Activated CD4-positive, alpha-beta memory T cell treated with anti-CD3 and anti-CD28 coated beads, Interleukin-2, amount 10 ng/mL, durations not matched to agents 7 days and 5 days (primary cell): Measurements from ENCODE around the gene MGAT3. TPM values are rescaled to one million over a fixed set of nuclear protein-coding genes. Genes with fewer than 3 reads are reported as not detected.
A peak's percentile ranks its signal among the peaks of the same experiment; 100 is the strongest.
"Not testable (repeated sequence)": the region's sequence is repeated elsewhere in the genome, so short reads cannot be mapped to it uniquely, and the experiment has no call there.

Experiments used
- CTCF ChIA-PET: fragments of 350-600 bp; sonication (Branson Sonifier 250); formaldehyde crosslinking; loops from one replicate; lab custom pipeline; 2021; ENCODE audit warnings: antibody characterized with exemption, inconsistent platforms; lab: Charles Lee
- POLR2A ChIA-PET: fragments of 350-600 bp; sonication (Branson Sonifier 250); formaldehyde crosslinking; loops from one replicate; lab custom pipeline; 2021; ENCODE audit warnings: antibody characterized with exemption; lab: Charles Lee
- DNase-seq: peaks from one replicate; pipeline ENCODE4 v3.0.0-alpha.2; 2020
- H3K27ac Mint-ChIP-seq: one replicate; pipeline ENCODE4 v1.8.0; 2021; ENCODE audit warnings: mild to moderate bottlenecking, mixed read lengths
- H3K27me3 Mint-ChIP-seq: one replicate; pipeline ENCODE4 v1.8.0; 2021; ENCODE audit warnings: mixed read lengths
- H3K36me3 Mint-ChIP-seq: one replicate; pipeline ENCODE4 v1.8.0; 2021; ENCODE audit warnings: low read depth, mixed read lengths
- H3K4me1 Mint-ChIP-seq: one replicate; pipeline ENCODE4 v1.8.0; 2021; ENCODE audit warnings: mixed read lengths
- H3K4me3 Mint-ChIP-seq: one replicate; pipeline ENCODE4 v1.8.0; 2021; ENCODE audit warnings: mild to moderate bottlenecking, mixed read lengths
- H3K9me3 Mint-ChIP-seq: one replicate; pipeline ENCODE4 v1.8.0; 2021; ENCODE audit warnings: mixed read lengths
- total RNA-seq, 2 experiments: library from RNA; stranded (reverse); gene quantifications; one replicate each; pipeline ENCODE4 v1.2.3, GENCODE V29; 2021

MGAT3 gene
- total RNA-seq, 2 experiments from 2014 or later = 0.55 to 0.83 TPM

DNA sequence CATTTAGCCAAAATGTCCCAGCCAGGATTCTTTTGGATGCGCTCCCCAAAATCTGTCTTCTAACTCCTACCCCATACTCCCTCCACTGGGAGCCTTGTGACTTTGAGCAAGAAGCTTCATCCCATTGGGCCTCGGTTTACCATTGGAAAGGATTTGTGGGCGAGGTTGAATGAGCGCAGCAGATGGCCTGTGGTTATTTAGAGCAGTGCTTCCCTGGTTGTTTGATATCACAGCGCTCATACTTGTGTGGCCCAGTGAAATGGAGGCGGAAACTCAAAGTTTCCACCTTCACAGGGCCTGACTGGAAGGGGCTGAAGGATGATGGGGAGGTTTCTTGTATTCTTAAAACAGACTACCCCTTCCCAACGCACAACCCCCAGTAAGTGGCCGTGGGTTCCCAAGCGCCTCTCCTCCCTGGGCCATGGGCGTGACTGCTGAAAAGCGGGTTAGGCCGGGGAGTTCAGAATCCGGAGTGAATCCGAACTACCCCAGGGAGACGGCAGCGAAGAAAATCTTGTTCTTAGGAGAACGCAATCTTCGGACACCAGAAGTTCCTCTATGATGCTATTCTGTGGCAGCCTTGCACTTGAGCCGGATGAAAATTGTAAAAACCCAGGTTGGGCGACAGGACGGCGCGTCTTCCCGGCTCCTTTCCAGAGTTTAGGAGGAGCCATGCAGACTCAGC, 62.3 kb downstream of the MGAT3 start:
- no peak for DNase-seq
- Mint-ChIP-seq H3K27ac (peak overlapping the region; percentile 99), H3K9me3 (no peaks in the 10 kb centered on the region), H3K36me3 (peaks cover 67% of the 10 kb centered on the region), H3K4me1 (peaks cover 56% of the 10 kb centered on the region), H3K27me3 (peaks cover 2% of the 10 kb centered on the region), H3K4me3 (peak overlapping the region; percentile 94)
- POLR2A ChIA-PET = interaction anchor here (1.0 to 8.2 kb wide), 37 partner anchors 9 to 859 kb away, joined by 3 to 124 read pairs (median 5); partner anchors contain the start of genes CBX7, MIEF1, RPL3 and RPS19BP1
- CTCF ChIA-PET = interaction anchor here (1.0 to 2.2 kb wide), 8 partner anchors 9 to 120 kb away, joined by 3 to 27 read pairs (median 6); partner anchors contain the start of genes MIEF1 and TAB1

DNA sequence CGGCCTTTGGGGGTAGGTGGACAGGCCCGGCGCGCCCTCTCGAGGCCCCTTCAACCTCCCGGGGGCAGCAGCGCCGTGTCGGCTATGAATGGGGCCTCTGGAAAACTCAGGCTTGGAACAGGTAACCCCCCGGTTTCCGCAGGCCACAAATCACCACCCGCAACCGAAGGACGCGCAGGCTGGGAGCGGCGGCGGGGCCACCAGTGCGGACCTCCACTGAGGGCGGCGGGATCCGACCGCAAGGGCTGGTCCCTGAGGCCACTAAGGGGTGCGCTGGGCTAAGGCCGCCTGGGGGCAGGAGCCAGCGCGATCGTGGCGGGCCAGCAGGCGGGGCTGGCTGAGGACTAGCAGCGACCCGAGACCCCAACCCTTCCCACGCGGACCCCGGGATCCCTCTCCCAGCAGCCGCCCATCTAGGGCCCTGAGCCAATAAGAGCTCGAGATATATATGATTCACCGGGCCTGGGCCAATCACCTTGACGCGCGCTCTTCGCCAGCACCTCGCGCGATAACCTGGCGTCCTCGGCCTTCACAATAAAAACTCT, 62.9 kb downstream of the MGAT3 start:
- Mint-ChIP-seq H3K36me3 (peaks cover 67% of the 10 kb centered on the region), H3K27me3 (peaks cover 2% of the 10 kb centered on the region), H3K4me3 (peak overlapping the region; percentile 94), H3K27ac (peak overlapping the region; percentile 99), H3K9me3 (no peaks in the 10 kb centered on the region), H3K4me1 (peaks cover 57% of the 10 kb centered on the region)
- POLR2A ChIA-PET = interaction anchor here (0.6 to 8.2 kb wide), 37 partner anchors 10 to 1318 kb away, joined by 3 to 124 read pairs (median 4); partner anchors contain the start of genes CBX7, MAFF, MIEF1 and RPL3
- DNase-seq = peak; percentile 97
- CTCF ChIA-PET = interaction anchor here (0.5 to 2.2 kb wide), 14 partner anchors 9 to 1279 kb away, joined by 3 to 27 read pairs (median 5); partner anchors contain the start of genes MIEF1, RPL3 and TAB1

DNA sequence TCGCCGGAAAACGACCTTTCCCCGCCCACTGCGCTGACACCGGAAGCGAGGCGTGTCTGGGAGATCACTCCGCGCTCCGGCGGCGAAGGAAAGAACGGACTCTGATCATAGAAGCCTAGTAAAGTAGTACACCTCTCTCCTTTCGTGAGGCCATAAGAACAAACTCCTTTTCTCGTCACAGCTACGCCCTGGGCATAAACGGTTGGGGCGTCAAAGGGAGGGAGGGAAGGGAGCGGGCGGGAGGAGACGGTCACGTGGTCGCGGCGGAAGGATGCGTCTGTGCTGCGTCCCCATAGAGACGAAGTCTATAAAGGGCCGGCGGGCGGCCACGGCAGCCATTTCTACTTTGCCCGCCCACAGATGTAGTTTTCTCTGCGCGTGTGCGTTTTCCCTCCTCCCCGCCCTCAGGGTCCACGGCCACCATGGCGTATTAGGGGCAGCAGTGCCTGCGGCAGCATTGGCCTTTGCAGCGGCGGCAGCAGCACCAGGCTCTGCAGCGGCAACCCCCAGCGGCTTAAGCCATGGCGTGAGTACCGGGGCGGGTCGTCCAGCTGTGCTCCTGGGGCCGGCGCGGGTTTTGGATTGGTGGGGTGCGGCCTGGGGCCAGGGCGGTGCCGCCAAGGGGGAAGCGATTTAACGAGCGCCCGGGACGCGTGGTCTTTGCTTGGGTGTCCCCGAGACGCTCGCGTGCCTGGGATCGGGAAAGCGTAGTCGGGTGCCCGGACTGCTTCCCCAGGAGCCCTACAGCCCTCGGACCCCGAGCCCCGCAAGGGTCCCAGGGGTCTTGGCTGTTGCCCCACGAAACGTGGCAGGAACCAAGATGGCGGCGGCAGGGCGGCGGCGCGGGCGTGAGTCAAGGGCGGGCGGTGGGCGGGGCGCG, 63.7 kb downstream of the MGAT3 start, which contains the start of gene ATF4:
Gene ATF4 (plus strand): TSS at position 337 of the 880 bp plus-strand sequence. CDS start 884 bp downstream, outside the sequence.
- peaks cover 67% of the 10 kb centered on the region for H3K36me3 Mint-ChIP-seq
- POLR2A ChIA-PET = interaction anchor here (0.6 to 8.2 kb wide), 37 partner anchors 10 to 1319 kb away, joined by 3 to 124 read pairs (median 4); partner anchors contain the start of genes CBX7, MAFF, MIEF1 and RPL3
- no peaks in the 10 kb centered on the region for H3K9me3 Mint-ChIP-seq
- H3K27me3 Mint-ChIP-seq = peaks cover 2% of the 10 kb centered on the region
- peak within 1 kb of the TSS; percentile 99 for H3K27ac Mint-ChIP-seq
- DNase-seq = peak; percentile 78
- H3K4me1 Mint-ChIP-seq = peaks cover 58% of the 10 kb centered on the region
- CTCF ChIA-PET = interaction anchor here (0.5 to 2.2 kb wide), 14 partner anchors 8 to 1278 kb away, joined by 3 to 27 read pairs (median 5); partner anchors contain the start of genes MIEF1, RPL3 and TAB1
- peak within 1 kb of the TSS; percentile 94 for H3K4me3 Mint-ChIP-seq

DNA sequence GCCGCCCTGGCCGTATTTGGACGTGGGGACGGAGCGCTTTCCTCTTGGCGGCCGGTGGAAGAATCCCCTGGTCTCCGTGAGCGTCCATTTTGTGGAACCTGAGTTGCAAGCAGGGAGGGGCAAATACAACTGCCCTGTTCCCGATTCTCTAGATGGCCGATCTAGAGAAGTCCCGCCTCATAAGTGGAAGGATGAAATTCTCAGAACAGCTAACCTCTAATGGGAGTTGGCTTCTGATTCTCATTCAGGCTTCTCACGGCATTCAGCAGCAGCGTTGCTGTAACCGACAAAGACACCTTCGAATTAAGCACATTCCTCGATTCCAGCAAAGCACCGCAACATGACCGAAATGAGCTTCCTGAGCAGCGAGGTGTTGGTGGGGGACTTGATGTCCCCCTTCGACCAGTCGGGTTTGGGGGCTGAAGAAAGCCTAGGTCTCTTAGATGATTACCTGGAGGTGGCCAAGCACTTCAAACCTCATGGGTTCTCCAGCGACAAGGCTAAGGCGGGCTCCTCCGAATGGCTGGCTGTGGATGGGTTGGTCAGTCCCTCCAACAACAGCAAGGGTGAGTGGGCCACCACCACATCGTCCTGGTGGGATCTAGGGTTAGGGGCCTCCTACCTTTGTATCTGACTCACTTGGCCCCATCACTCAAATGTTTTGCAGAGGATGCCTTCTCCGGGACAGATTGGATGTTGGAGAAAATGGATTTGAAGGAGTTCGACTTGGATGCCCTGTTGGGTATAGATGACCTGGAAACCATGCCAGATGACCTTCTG, 64.5 kb downstream of the MGAT3 start:
- ChIA-PET POLR2A (interaction anchor here (1.4 to 8.2 kb wide), 13 partner anchors 9 to 523 kb away, joined by 4 to 124 read pairs (median 21); partner anchors contain the start of genes MIEF1, RPL3 and RPS19BP1), CTCF (interaction anchor here (2.2 kb wide), 1 partner anchor 8 kb away, joined by 27 read pairs; no protein-coding TSS in a partner anchor)
- H3K9me3 Mint-ChIP-seq, H3K27me3 Mint-ChIP-seq, DNase-seq: not testable (repeated sequence)
- H3K4me1 Mint-ChIP-seq = peaks cover 60% of the 10 kb centered on the region
- H3K4me3 Mint-ChIP-seq = peak overlapping the region; percentile 94
- H3K36me3 Mint-ChIP-seq = peaks cover 65% of the 10 kb centered on the region
- peak overlapping the region; percentile 99 for H3K27ac Mint-ChIP-seq

DNA sequence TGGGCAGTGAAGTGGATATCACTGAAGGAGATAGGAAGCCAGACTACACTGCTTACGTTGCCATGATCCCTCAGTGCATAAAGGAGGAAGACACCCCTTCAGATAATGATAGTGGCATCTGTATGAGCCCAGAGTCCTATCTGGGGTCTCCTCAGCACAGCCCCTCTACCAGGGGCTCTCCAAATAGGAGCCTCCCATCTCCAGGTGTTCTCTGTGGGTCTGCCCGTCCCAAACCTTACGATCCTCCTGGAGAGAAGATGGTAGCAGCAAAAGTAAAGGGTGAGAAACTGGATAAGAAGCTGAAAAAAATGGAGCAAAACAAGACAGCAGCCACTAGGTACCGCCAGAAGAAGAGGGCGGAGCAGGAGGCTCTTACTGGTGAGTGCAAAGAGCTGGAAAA, 65.3 kb downstream of the MGAT3 start:
- DNase-seq, H3K9me3 Mint-ChIP-seq, H3K27me3 Mint-ChIP-seq: not testable (repeated sequence)
- H3K27ac Mint-ChIP-seq = peak overlapping the region; percentile 99
- ChIA-PET POLR2A (interaction anchor here (1.0 to 11.3 kb wide), 11 partner anchors 7 to 404 kb away, joined by 3 to 124 read pairs (median 11); partner anchors contain the start of genes MIEF1, RPL3, RPS19BP1 and TAB1), CTCF (interaction anchor here (1.1 to 1.2 kb wide), 2 partner anchors 503 to 515 kb away, joined by 4 read pairs; no protein-coding TSS in a partner anchor)
- peaks cover 65% of the 10 kb centered on the region for H3K4me1 Mint-ChIP-seq
- H3K4me3 Mint-ChIP-seq = peak overlapping the region; percentile 94
- H3K36me3 Mint-ChIP-seq = peaks cover 64% of the 10 kb centered on the region

DNA sequence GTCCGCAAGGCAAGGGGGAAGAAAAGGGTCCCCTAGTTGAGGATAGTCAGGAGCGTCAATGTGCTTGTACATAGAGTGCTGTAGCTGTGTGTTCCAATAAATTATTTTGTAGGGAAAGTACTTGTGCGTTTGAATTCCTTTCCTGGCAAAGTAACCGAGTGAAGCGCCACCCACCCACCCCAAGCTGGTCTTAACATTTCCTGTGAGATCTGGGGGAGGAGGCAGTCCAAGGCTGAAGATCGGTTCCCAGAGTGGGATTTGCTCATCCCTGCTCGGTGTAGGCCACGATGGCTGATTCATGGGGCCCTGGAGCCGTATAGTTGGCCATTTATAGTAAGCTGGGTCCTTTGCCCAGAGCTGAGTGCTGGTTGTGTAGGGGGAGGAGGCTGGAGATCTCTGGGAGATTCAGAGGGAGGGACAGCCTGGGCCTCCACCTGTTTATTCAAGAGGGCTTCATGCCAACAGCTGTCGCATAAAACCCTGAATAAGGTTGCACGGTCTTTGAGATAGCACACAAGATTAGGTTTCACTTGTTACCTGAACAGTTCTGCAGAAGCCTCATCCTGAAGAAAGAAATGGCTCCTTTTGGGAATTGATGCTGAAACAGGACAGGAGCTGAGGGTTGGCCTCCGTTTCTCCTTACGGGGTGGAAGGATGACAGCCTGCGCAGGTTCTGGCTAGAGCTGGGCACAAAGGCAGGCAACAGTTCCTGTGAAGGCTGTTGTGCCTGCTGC, 65.9 kb downstream of the MGAT3 start:
- H3K9me3 Mint-ChIP-seq = no peaks in the 10 kb centered on the region
- peaks cover 2% of the 10 kb centered on the region for H3K27me3 Mint-ChIP-seq
- H3K27ac Mint-ChIP-seq = peak overlapping the region; percentile 99
- peaks cover 71% of the 10 kb centered on the region for H3K4me1 Mint-ChIP-seq
- no peak for DNase-seq
- H3K4me3 Mint-ChIP-seq = peak overlapping the region; percentile 94
- ChIA-PET CTCF (interaction anchor here (0.8 to 2.6 kb wide), 6 partner anchors 9 to 514 kb away, joined by 3 to 8 read pairs (median 4); no protein-coding TSS in a partner anchor), POLR2A (interaction anchor here (0.6 to 11.3 kb wide), 18 partner anchors 8 to 766 kb away, joined by 3 to 124 read pairs (median 4); partner anchors contain the start of genes MIEF1, RPL3, RPS19BP1 and TAB1)
- peaks cover 65% of the 10 kb centered on the region for H3K36me3 Mint-ChIP-seq

DNA sequence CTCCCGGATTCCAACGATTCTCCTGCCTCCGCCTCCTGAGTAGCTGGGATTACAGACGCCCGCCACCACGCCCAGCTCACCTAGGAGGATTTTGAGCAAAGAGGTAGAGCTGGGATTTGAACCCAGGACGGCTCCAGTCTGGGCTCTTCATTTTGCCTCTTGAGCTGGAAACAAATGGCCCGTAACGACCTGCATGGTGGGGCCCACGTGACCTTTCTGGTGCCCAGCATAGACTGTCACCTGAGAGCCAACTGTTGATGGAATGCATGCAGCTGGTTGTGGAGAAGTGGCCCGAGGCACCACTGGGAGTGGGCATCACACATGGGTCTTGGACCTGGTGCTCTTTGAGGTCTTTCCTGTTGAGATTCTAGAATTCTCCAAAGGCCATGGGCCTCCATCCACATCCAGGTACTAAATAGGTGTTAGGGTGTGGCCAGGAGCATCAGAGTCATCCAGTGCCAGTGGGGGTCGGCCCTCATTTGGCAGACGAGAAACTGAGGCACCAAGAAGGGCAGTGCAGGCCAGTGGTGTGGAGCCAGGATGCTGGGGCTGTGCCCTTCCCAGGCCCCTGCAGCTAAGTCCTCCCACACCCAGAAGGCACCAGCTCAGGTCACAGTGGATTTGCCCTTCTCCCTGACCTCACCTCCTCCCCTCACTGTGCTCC, 67.4 kb downstream of the MGAT3 start:
- POLR2A ChIA-PET = interaction anchor here (0.7 to 11.3 kb wide), 9 partner anchors 6 to 520 kb away, joined by 3 to 124 read pairs (median 11); partner anchors contain the start of genes MIEF1, RPL3 and RPS19BP1
- Mint-ChIP-seq H3K27me3 (peaks cover 2% of the 10 kb centered on the region), H3K4me3 (peak overlapping the region; percentile 56), H3K9me3 (no peaks in the 10 kb centered on the region), H3K27ac (peak overlapping the region; percentile 85), H3K4me1 (peaks cover 73% of the 10 kb centered on the region), H3K36me3 (peaks cover 76% of the 10 kb centered on the region)
- CTCF ChIA-PET = interaction anchor here (0.7 to 2.6 kb wide), 3 partner anchors 23 to 31 kb away, joined by 3 to 8 read pairs (median 3); partner anchors contain the start of gene MIEF1
- DNase-seq = no peak

DNA sequence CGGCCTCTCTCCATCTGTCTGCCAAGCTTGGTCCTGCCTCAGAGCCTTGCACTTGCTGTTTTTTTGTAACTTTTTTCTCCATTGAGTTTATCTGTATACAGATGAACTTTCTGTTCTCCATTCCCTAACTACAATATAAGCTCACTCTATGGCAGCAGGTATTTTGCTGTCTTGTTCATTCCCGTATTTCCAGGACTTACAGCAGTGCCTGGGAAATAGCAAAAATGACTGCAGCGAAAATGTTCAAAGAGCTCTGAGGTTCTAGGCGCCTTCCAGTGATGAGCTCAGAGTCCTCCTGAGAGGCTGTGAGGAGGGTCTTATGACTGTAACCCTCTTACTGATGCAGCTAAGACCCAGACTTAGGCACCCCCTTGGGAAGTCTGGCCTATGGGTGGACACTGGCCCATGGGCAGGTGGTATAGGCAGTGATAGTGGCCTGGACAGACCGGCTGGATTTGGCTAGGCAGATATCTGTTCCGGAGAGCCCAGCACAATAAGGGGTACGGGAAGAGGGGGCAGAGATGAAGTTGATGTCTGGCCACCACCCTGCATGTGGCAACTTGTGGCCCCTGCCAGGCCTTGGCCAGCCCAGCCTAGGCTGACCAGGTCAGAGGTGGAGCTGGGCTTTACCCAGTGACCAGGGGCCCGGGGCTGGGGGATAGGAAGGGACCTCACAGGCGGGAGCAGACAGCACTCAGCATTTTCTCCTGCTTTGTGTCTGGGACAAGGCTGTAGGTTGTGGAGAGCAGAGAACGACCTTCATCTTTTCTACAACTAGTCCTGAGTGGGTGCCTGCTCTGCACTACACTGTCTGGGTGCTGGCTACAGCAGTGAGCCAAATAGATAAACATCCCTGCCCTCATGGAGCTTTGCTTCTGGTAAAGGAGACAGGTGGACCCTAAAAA, 68.2 kb downstream of the MGAT3 start:
- Mint-ChIP-seq H3K27me3 (peaks cover 2% of the 10 kb centered on the region), H3K4me3 (peak overlapping the region; percentile 56), H3K27ac (peak overlapping the region; percentile 85), H3K9me3 (no peaks in the 10 kb centered on the region), H3K4me1 (peaks cover 80% of the 10 kb centered on the region), H3K36me3 (peaks cover 82% of the 10 kb centered on the region)
- no peak for DNase-seq
- POLR2A ChIA-PET = interaction anchor here (1.2 to 11.3 kb wide), 7 partner anchors 10 to 519 kb away, joined by 3 to 124 read pairs (median 11); partner anchors contain the start of genes MIEF1 and RPL3
- CTCF ChIA-PET = interaction anchor here (0.7 to 2.6 kb wide), 4 partner anchors 29 to 217 kb away, joined by 3 to 8 read pairs (median 3); partner anchors contain the start of gene TAB1

DNA sequence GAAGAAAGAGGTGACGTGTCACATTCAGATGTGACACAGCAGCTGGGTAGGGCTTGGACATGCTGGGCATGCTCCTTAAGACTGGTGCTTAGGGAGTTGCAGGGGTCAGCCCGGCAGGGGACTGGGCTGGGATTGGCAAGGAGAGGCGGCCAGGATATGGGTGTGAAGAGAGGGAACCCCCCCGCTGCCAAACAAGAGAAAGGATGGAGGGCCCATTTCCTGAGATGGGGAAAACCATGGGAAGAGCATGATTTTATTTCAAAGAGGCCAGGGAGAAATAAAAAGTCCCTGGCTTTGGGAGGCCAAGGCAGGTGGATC, 68.8 kb downstream of the MGAT3 start:
- Mint-ChIP-seq H3K4me1 (peaks cover 86% of the 10 kb centered on the region), H3K9me3 (no peaks in the 10 kb centered on the region), H3K27ac (peak overlapping the region; percentile 85), H3K27me3 (no peaks in the 10 kb centered on the region), H3K4me3 (no peak overlapping the region), H3K36me3 (peaks cover 82% of the 10 kb centered on the region)
- no peak for DNase-seq
- CTCF ChIA-PET = interaction anchor here (0.7 to 7.5 kb wide), 3 partner anchors 32 to 217 kb away, joined by 3 to 210 read pairs (median 3); partner anchors contain the start of gene TAB1
- POLR2A ChIA-PET = interaction anchor here (1.1 to 11.3 kb wide), 6 partner anchors 11 to 519 kb away, joined by 3 to 124 read pairs (median 8); partner anchors contain the start of genes MIEF1 and RPL3
